ENCODE data around the gene CD302. TPM values are rescaled to one million over a fixed set of nuclear protein-coding genes. Genes with fewer than 3 reads are reported as not detected.

CD302 gene
- total and polyA plus RNA-seq, 2 of the 8 experiments (the other 6 are each of a cell fraction or from before 2014, with no cell fraction given), result 0.76 to 0.79 TPM

DNA sequence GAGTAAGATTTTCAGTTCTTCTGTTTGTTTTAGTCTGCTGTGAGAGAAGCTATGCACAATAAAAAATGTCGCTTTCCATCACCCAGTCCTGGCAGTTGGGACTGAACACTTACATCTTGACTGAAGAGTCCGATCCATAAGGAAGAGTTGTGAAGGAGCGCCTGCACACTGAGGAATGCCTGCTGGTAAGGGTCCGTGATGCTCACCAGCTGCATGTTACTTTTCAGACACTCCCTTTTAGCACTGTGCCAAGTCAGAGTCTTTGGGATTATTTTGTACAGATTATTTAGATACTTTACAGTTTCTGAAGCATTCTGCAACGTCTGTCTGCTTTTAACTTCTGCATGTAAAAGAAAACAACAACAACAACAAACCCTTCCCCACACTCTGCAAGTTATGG, 42.6 kb upstream of the CD302 start:
- no peak overlapping the region for H2BK120ac ChIP-seq (replicated peaks; ENCODE audit: low read depth, low read length)
- H3K79me1 ChIP-seq (ENCODE audit: low read depth, low read length), result no peaks in the 10 kb centered on the region
- H2BK20ac ChIP-seq (ENCODE audit: low read length), result no peak overlapping the region
- WGBS, 2 experiments (ENCODE audit: extremely low coverage in 1 of 2, insufficient coverage in 1 of 2, insufficient read length in 1 of 2, insufficient replicate concordance in 2 of 2, low coverage in 1 of 2, low lambda C conversion rate in 2 of 2, missing lambda C conversion rate in 1 of 2), result 92% methylated on average over 5 of the region's 5 CpGs; no CpG with 5 or more reads in 1 of the 2 experiments
- H2AFZ ChIP-seq (ENCODE audit: low read length), result no peak overlapping the region
- TF ChIP-seq NRF1 (IDR thresholded peaks at IDR 0.05; ENCODE audit: low read depth, low read length) (no peak), EGR1 (IDR thresholded peaks at IDR 0.05; ENCODE audit: borderline replicate concordance, low read depth, low read length) (no peak), NANOG (IDR thresholded peaks at IDR 0.05; ENCODE audit: insufficient read depth, low read depth, low read length, poor library complexity, severe bottlenecking) (no peak)
- TF ChIP-seq, protein P1, sequence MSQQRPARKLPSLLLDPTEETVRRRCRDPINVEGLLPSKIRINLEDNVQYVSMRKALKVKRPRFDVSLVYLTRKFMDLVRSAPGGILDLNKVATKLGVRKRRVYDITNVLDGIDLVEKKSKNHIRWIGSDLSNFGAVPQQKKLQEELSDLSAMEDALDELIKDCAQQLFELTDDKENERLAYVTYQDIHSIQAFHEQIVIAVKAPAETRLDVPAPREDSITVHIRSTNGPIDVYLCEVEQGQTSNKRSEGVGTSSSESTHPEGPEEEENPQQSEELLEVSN (IDR thresholded peaks at IDR 0.05), result no peak
- DNase-seq (ENCODE audit: low read depth in 1 of 2, low spot score in 2 of 2) (no peak), FAIRE-seq (no peak)
- H3K4ac ChIP-seq (replicated peaks; ENCODE audit: insufficient read length, low read depth, low read length), result no peak overlapping the region
- no peak overlapping the region for H2BK5ac ChIP-seq (ENCODE audit: low read depth, low read length)
- ChIA-PET CTCF (ENCODE audit: partially characterized antibody) (interaction anchor here (0.7 kb wide), 1 partner anchor 107 kb away, joined by 5 read pairs; no protein-coding TSS in a partner anchor), POLR2A (ENCODE audit: partially characterized antibody) (no interaction called here)
- H2BK12ac ChIP-seq (ENCODE audit: low read depth, low read length), result no peak overlapping the region
- no peak overlapping the region for H4K5ac ChIP-seq (ENCODE audit: insufficient read length, low read depth, low read length)
- H3K14ac ChIP-seq (ENCODE audit: insufficient read length), result no peak overlapping the region
- no peak overlapping the region for H4K8ac ChIP-seq (ENCODE audit: extremely low read depth, insufficient read depth, low read length)
- no peaks in the 10 kb centered on the region for H3K36me3 ChIP-seq (ENCODE audit: control insufficient read depth in 2 of 4, insufficient read depth in 4 of 4, low read length in 3 of 4)
- H3K79me2 ChIP-seq (ENCODE audit: control insufficient read depth in 1 of 2, insufficient read depth in 2 of 2, low read length in 2 of 2), result no peaks in the 10 kb centered on the region
- no peak overlapping the region for H3K4me2 ChIP-seq (ENCODE audit: insufficient read depth in 1 of 2, low read depth in 2 of 2, low read length in 2 of 2)
- H3K4me3 ChIP-seq (ENCODE audit: extremely low read depth in 1 of 4, insufficient read depth in 2 of 4, low read depth in 3 of 4, low read length in 4 of 4), result no peak overlapping the region
- H3K9me3 ChIP-seq (ENCODE audit: insufficient read depth in 2 of 2, low read depth in 1 of 2, low read length in 1 of 2), result no peaks in the 10 kb centered on the region
- H3K9ac ChIP-seq (replicated peaks in 1 of 4; ENCODE audit: extremely low read depth in 1 of 4, low read depth in 3 of 4, low read length in 3 of 4), result no peak overlapping the region
- H3K23me2 ChIP-seq (ENCODE audit: low read depth, low read length), result no peaks in the 10 kb centered on the region
- H4K20me1 ChIP-seq (replicated peaks in 1 of 2; ENCODE audit: control insufficient read depth in 1 of 2, insufficient read depth in 2 of 2, low read length in 2 of 2), result peaks cover 0 to 1% of the 10 kb centered on the region in 2 experiments
- H3K18ac ChIP-seq (ENCODE audit: extremely low read depth, low read length), result no peak overlapping the region
- no peak overlapping the region for H4K91ac ChIP-seq (replicated peaks; ENCODE audit: insufficient read length, low read length)
- H3K4me1 ChIP-seq (replicated peaks in 1 of 4; ENCODE audit: control insufficient read depth in 3 of 4, insufficient read depth in 4 of 4, low read length in 3 of 4), result no peaks in the 10 kb centered on the region
- no peak overlapping the region for H3K27ac ChIP-seq (ENCODE audit: low read depth, low read length)
- H2BK15ac ChIP-seq (ENCODE audit: low read length), result no peak overlapping the region
- H2AK5ac ChIP-seq (ENCODE audit: low read depth, low read length), result no peak overlapping the region
- H3K23ac ChIP-seq (ENCODE audit: insufficient read length), result no peak overlapping the region
- peaks cover 0 to 12% (median 6%) of the 10 kb centered on the region in 4 experiments; a peak in 4 of 7 replicates for H3K27me3 ChIP-seq (replicated peaks in 1 of 4; ENCODE audit: control insufficient read depth in 3 of 4, extremely low read depth in 1 of 4, insufficient read depth in 3 of 4, low read length in 3 of 4)
- no peak overlapping the region for H3K56ac ChIP-seq (replicated peaks; ENCODE audit: insufficient read length, low read depth, low read length)
